Lower leg skin (tissue), 3 donors: ENCODE measurements around the gene CHD6.

Experiments used
- POLR2A ChIP-seq, 2 donors: fragments of 450-650 bp; IDR thresholded peaks; one replicate each; pipeline ENCODE4 v1.6.1; 2016 to 2017; ENCODE audit warnings: antibody characterized with exemption in 2 of 2, mild to moderate bottlenecking in 1 of 2, moderate library complexity in 1 of 2
- TF ChIP-seq, protein P1 (sequence below), 3 donors: fragments of 450-650 bp; IDR thresholded peaks; one replicate each; pipeline ENCODE4 v1.5.1; 2016; ENCODE audit warnings: antibody characterized with exemption in 3 of 3, mild to moderate bottlenecking in 3 of 3, moderate library complexity in 2 of 3

DNA sequence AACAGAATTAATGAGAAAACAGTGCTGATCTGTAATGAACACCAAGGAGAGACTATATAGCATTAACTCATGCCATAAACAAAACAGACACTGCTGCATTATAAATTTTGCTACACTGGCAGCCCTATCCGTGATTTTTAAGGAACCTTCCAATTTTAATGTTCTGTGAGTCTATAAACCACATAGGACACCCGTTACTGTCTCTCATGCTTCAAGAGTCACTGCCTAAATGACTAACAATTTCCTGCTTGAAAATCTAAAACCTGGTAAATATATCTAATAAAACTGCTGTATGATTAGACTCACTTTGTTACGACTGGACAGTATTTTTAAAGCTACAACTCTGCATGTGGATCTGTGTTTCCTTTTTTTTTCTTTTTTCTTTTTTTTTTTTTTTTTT lies 8.7 kb downstream of the CHD6 start:
- no peak for TF ChIP-seq POLR2A (IDR thresholded peaks at IDR 0.05)
- TF ChIP-seq, protein P1, sequence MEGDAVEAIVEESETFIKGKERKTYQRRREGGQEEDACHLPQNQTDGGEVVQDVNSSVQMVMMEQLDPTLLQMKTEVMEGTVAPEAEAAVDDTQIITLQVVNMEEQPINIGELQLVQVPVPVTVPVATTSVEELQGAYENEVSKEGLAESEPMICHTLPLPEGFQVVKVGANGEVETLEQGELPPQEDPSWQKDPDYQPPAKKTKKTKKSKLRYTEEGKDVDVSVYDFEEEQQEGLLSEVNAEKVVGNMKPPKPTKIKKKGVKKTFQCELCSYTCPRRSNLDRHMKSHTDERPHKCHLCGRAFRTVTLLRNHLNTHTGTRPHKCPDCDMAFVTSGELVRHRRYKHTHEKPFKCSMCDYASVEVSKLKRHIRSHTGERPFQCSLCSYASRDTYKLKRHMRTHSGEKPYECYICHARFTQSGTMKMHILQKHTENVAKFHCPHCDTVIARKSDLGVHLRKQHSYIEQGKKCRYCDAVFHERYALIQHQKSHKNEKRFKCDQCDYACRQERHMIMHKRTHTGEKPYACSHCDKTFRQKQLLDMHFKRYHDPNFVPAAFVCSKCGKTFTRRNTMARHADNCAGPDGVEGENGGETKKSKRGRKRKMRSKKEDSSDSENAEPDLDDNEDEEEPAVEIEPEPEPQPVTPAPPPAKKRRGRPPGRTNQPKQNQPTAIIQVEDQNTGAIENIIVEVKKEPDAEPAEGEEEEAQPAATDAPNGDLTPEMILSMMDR (IDR thresholded peaks at IDR 0.05): no peak
